Panc1 (cell line): ENCODE results near the gene FBRS. TPM values are rescaled to one million over a fixed set of nuclear protein-coding genes. Genes with fewer than 3 reads are reported as not detected.

Source experiments
- ATAC-seq: fragments of 200-7000 bp; cut with Tn5 transposase; 2 replicates; pipeline ENCODE4 v1.9.1; 2020; ENCODE audit warnings: mild to moderate bottlenecking, moderate library complexity
- BruUV-seq: library from RNA; stranded (reverse); fragments of 400-500 nt; replicated peaks from 2 replicates; lab custom pipeline; 2021; lab: Mats Ljungman, UMichigan
- CTCF ChIA-PET: fragments of 300-600 bp; sonication (Branson Sonifier 250); formaldehyde crosslinking; loops from one replicate; lab custom pipeline; 2022; ENCODE audit warnings: antibody characterized with exemption; lab: Charles Lee
- POLR2A ChIA-PET: fragments of 300-600 bp; sonication (Branson Sonifier 250); formaldehyde crosslinking; loops from one replicate; lab custom pipeline; 2022; ENCODE audit warnings: antibody characterized with exemption; lab: Charles Lee
- DNase-seq: peaks from one replicate; pipeline ENCODE4 v3.0.0-alpha.2; 2010; ENCODE audit warnings: low read depth, low spot score
- H3K27ac ChIP-seq: 2 replicates; pipeline ENCODE4 v1.5.1; 2011; ENCODE audit warnings: mild to moderate bottlenecking, low read length, inconsistent platforms
- H3K27me3 ChIP-seq: fragments of 200-500 bp; sonication (Bioruptor generic); 2 replicates; pipeline ENCODE4 v1.6.0; 2014; ENCODE audit warnings: low read length, inconsistent platforms; ENCODE audit not compliant: control insufficient read depth, insufficient read depth
- H3K36me3 ChIP-seq: fragments of 200-500 bp; sonication (Bioruptor generic); 2 replicates; pipeline ENCODE4 v1.5.1; 2014; ENCODE audit warnings: inconsistent platforms, mild to moderate bottlenecking, low read length, moderate library complexity; ENCODE audit not compliant: control insufficient read depth, insufficient read depth
- H3K4me1 ChIP-seq: 2 replicates; pipeline ENCODE4 v1.5.1; 2011; ENCODE audit warnings: inconsistent platforms, mild to moderate bottlenecking, low read length, moderate library complexity; ENCODE audit not compliant: control insufficient read depth, insufficient read depth
- H3K4me3 ChIP-seq, 2 experiments: 2 replicates each; pipeline ENCODE4 v1.5.1; 2011 to 2012; ENCODE audit warnings: low read depth in 2 of 2, low read length in 2 of 2, mild to moderate bottlenecking in 2 of 2, inconsistent platforms in 1 of 2, moderate library complexity in 1 of 2
- H3K9me3 ChIP-seq: fragments of 200-500 bp; sonication (Bioruptor generic); 2 replicates; pipeline ENCODE4 v1.5.1; 2014; ENCODE audit warnings: low read depth, mild to moderate bottlenecking, inconsistent platforms, low read length, moderate library complexity; ENCODE audit not compliant: control insufficient read depth, insufficient read depth
- POLR2AphosphoS5 ChIP-seq: IDR thresholded peaks from 2 replicates; pipeline ENCODE4 v1.6.1; 2012; ENCODE audit warnings: mild to moderate bottlenecking, low read depth, low read length, moderate library complexity
- SIN3A ChIP-seq: IDR thresholded peaks from 2 replicates; pipeline ENCODE4 v1.6.1; 2012; ENCODE audit warnings: low read depth, mild to moderate bottlenecking, low read length, moderate library complexity, borderline replicate concordance; ENCODE audit not compliant: insufficient read depth
- TCF7L2 ChIP-seq: IDR thresholded peaks from 2 replicates; pipeline ENCODE4 v1.6.1; 2011; ENCODE audit warnings: mild to moderate bottlenecking, low read depth, low read length, inconsistent platforms
- in situ Hi-C: cut with HindIII; loops from 2 replicates; pipeline ENCODE4 v1.10.0; 2016; ENCODE audit warnings: low sequenced_read_pairs, low pct_unique_long_range_greater_than_20kb
- intact Hi-C: fragments of 100-400 bp; cut with micrococcal nuclease; formaldehyde crosslinking; loops from one replicate; pipeline ENCODE4 v1.10.0; 2022; ENCODE audit not compliant: unreplicated experiment
- total RNA-seq: library from RNA; stranded (reverse); gene quantifications from one replicate; pipeline ENCODE4 v1.2.1, GENCODE V29; 2021; ENCODE audit not compliant: unreplicated experiment
- TF ChIP-seq, protein P1 (sequence below): fragments of 450-650 bp; IDR thresholded peaks from 2 replicates; pipeline ENCODE4 v1.5.1; 2017; ENCODE audit warnings: mild to moderate bottlenecking
- TF ChIP-seq, protein P2 (sequence below), 2 experiments: IDR thresholded peaks; 2 replicates each; pipeline ENCODE4 v1.6.1; 2011 to 2012; ENCODE audit warnings: low read depth in 2 of 2, control low read depth in 1 of 2, low read length in 1 of 2, mild to moderate bottlenecking in 1 of 2, moderate library complexity in 1 of 2; ENCODE audit not compliant: insufficient read depth in 1 of 2

Gene FBRS
- total RNA-seq, 1 experiment from 2014 or later = 103 TPM

DNA sequence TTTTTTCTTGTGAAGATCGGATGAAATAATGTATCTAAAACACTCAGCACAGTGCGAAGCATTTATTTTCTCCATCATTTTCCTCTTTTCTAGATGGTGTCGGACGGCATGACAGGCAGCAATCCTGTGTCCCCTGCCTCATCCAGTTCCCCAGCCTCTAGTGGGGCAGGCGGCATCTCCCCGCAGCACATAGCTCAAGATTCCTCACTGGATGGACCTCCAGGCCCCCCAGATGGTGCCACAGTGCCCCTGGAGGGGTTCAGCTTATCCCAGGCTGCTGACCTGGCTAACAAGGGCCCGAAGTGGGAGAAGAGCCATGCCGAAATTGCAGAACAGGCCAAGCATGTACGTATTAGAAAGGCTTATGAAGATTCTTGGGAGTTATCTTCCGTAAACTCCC is 45.7 kb downstream of the FBRS start:
- Histone ChIP-seq H3K27me3 (no peaks in the 10 kb centered on the region), H3K4me1 (peaks cover 11% of the 10 kb centered on the region), H3K27ac (no peak overlapping the region), H3K9me3 (no peaks in the 10 kb centered on the region), H3K4me3 (no peak overlapping the region), H3K36me3 (peaks cover 37% of the 10 kb centered on the region)
- ATAC-seq = no peak
- intact Hi-C loops (no loop called here), in situ Hi-C loops (no loop called here)
- POLR2A ChIA-PET = no interaction called here
- CTCF ChIA-PET = no interaction called here
- TF ChIP-seq POLR2AphosphoS5 (no peak), TCF7L2 (no peak), SIN3A (no peak)
- TF ChIP-seq, protein P1, sequence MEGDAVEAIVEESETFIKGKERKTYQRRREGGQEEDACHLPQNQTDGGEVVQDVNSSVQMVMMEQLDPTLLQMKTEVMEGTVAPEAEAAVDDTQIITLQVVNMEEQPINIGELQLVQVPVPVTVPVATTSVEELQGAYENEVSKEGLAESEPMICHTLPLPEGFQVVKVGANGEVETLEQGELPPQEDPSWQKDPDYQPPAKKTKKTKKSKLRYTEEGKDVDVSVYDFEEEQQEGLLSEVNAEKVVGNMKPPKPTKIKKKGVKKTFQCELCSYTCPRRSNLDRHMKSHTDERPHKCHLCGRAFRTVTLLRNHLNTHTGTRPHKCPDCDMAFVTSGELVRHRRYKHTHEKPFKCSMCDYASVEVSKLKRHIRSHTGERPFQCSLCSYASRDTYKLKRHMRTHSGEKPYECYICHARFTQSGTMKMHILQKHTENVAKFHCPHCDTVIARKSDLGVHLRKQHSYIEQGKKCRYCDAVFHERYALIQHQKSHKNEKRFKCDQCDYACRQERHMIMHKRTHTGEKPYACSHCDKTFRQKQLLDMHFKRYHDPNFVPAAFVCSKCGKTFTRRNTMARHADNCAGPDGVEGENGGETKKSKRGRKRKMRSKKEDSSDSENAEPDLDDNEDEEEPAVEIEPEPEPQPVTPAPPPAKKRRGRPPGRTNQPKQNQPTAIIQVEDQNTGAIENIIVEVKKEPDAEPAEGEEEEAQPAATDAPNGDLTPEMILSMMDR = no peak
- TF ChIP-seq, protein P2, sequence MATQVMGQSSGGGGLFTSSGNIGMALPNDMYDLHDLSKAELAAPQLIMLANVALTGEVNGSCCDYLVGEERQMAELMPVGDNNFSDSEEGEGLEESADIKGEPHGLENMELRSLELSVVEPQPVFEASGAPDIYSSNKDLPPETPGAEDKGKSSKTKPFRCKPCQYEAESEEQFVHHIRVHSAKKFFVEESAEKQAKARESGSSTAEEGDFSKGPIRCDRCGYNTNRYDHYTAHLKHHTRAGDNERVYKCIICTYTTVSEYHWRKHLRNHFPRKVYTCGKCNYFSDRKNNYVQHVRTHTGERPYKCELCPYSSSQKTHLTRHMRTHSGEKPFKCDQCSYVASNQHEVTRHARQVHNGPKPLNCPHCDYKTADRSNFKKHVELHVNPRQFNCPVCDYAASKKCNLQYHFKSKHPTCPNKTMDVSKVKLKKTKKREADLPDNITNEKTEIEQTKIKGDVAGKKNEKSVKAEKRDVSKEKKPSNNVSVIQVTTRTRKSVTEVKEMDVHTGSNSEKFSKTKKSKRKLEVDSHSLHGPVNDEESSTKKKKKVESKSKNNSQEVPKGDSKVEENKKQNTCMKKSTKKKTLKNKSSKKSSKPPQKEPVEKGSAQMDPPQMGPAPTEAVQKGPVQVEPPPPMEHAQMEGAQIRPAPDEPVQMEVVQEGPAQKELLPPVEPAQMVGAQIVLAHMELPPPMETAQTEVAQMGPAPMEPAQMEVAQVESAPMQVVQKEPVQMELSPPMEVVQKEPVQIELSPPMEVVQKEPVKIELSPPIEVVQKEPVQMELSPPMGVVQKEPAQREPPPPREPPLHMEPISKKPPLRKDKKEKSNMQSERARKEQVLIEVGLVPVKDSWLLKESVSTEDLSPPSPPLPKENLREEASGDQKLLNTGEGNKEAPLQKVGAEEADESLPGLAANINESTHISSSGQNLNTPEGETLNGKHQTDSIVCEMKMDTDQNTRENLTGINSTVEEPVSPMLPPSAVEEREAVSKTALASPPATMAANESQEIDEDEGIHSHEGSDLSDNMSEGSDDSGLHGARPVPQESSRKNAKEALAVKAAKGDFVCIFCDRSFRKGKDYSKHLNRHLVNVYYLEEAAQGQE (IDR thresholded peaks at IDR 0.05; ENCODE audit: insufficient read depth in 1 of 2, low read depth in 2 of 2, low read length in 1 of 2) = no peak
- BruUV-seq = no TSS peak
- no peak for DNase-seq

DNA sequence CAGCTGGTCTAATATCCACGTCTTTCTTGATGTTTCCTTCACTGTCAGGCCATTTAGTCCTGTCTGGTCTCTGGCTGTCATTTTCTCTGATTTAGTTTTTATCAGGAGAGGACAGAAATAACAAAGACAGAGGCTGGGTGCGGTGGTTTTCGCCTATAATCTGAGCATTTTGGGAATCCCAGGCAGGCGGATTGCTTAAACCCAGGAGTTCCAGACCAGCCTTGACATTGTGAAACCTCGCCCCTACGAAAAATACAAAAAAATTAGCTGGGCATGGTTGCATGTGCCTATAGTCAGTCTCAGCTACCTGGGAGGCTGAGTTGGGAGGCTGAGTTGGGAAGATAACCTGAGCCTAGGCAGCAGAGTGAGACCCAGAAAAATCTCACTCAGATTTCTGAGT is 47.8 kb downstream of the FBRS start:
- no peaks in the 10 kb centered on the region for H3K27me3 ChIP-seq
- ChIA-PET POLR2A (no interaction called here), CTCF (no interaction called here)
- peaks cover 30% of the 10 kb centered on the region for H3K36me3 ChIP-seq
- intact Hi-C loops = no loop called here
- in situ Hi-C loops = no loop called here
- no peaks in the 10 kb centered on the region; the same call in 1 of the 2 replicates for H3K4me1 ChIP-seq
- no peak for DNase-seq
- ATAC-seq = no peak
- TF ChIP-seq, protein P2 (IDR thresholded peaks at IDR 0.05; ENCODE audit: insufficient read depth in 1 of 2, low read depth in 2 of 2, low read length in 1 of 2) = no peak
- TF ChIP-seq POLR2AphosphoS5 (no peak), TCF7L2 (no peak), SIN3A (no peak)
- TF ChIP-seq, protein P1 = no peak
- H3K27ac ChIP-seq = no peak overlapping the region
- no peak overlapping the region for H3K4me3 ChIP-seq
- no peaks in the 10 kb centered on the region for H3K9me3 ChIP-seq
- no TSS peak for BruUV-seq
